ENCODE data around the gene TBC1D14. TPM values are rescaled to one million over a fixed set of nuclear protein-coding genes. Genes with fewer than 3 reads are reported as not detected.
A peak's percentile ranks its signal among the peaks of the same experiment; 100 is the strongest.
"Not testable (repeated sequence)": the region's sequence is repeated elsewhere in the genome, so short reads cannot be mapped to it uniquely, and the experiment has no call there.

Gene TBC1D14
- total RNA-seq, 1 donor from 2014 or later, result 68.2 TPM

DNA sequence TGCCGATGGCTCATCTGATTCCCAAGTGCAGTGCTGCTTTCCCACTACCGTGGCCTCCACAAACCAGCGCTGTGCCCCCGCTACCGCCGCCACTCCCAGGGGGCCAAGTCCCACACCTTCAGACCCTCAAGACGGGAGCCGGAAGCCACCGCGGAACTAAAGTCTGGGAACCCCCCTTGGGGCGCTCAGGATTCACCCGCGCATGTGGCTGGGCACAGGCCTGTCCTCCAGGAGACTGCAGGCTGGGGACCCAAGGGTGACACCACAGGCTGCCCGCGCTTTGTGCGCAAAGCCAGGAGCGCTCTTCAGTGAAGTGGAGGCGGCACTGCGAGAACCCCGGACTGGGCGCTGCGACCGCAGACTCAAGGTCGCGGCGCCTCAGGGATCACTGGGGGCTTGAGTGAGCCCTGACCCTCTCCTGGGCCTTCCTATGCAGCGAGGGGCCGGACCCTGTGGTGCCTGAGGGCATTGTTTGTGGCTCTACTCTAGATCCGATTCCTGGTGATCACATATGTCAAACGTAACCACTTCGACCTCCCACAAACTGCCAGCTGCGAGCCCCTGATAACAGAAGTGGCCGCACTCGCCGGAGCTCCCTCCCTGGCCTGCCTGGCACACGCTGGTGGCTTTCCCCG lies 20.4 kb upstream of the TBC1D14 start:
- intact Hi-C loops (cut with DNase I), result no loop called here
- ATAC-seq, result no peak

DNA sequence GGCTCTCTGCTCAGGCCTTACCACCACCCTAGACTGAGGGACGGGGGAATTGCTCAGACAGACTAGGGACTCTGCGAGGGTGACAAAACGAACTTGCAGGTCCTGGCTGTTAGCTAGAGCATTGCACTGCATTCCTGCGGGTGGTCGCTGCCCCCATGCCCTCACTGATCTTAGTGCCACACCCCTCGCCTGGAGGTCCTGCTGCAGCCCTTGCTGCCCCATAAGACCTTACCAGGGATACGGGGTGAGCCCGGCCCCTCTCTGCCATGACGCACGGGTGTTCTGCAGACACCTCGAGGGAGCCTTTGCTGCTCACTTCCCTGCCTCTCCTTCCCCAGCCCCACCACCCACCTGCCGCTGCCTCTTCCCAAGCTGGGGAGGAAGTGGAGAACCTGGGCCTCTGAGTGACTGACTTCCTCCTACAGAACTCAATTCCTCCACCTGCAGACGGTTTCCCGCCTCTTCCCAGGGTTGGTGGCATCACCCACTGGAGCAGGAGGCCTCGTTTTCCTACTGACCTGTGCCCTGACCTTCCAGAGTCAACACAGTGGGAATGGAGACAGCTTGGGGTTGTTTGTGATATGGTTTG lies 19.8 kb upstream of the TBC1D14 start:
- intact Hi-C loops (cut with DNase I), result no loop called here
- no peak for ATAC-seq
- no peak for DNase-seq (ENCODE audit: low spot score)

More for the DNA sequence above, 20.4 kb upstream of the TBC1D14 start:
- DNase-seq (ENCODE audit: low spot score), result no peak

DNA sequence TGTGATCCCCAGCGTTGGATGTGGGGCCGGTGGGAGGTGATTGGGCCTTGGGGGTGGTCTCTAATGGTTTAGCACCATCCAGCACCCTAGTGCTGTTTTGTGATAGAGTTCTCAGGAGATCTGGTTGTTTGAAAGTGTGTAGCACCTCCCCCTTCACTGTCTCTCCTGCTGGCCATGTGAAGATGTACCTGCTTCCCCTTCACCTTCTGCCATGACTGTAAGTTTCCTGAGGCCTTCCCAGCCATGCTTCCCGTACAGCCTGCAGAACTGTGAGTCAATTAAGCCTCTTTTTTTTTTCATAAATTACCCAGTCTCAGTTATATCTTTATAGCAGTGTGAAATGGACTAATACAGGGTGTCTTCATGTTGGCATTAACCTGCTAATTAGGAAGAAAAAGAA lies 19.3 kb upstream of the TBC1D14 start:
- DNase-seq (ENCODE audit: low spot score) (no peak), ATAC-seq (no peak)
- intact Hi-C loops (cut with DNase I), result no loop called here

DNA sequence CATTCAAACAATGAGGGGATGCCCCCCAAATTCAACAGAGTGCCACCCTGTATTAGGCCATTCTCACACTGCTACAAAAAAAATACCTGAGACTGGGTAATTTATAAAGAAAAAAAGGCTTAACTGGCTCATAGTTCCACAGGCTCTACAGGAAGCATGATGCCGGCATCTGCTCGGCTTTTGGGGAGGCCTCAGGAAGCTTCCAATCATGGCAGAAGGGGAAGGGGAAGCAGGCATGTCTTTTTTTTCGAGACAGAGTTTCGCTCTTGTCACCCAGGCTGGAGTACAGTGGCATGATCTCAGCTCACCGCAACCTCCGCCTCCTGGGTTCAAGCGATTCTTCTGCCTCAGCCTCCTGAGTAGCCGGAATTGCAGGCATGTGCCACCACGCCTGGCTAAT lies 18.7 kb upstream of the TBC1D14 start:
- DNase-seq (ENCODE audit: low spot score); intact Hi-C loops (cut with DNase I); ATAC-seq: not testable (repeated sequence)

DNA sequence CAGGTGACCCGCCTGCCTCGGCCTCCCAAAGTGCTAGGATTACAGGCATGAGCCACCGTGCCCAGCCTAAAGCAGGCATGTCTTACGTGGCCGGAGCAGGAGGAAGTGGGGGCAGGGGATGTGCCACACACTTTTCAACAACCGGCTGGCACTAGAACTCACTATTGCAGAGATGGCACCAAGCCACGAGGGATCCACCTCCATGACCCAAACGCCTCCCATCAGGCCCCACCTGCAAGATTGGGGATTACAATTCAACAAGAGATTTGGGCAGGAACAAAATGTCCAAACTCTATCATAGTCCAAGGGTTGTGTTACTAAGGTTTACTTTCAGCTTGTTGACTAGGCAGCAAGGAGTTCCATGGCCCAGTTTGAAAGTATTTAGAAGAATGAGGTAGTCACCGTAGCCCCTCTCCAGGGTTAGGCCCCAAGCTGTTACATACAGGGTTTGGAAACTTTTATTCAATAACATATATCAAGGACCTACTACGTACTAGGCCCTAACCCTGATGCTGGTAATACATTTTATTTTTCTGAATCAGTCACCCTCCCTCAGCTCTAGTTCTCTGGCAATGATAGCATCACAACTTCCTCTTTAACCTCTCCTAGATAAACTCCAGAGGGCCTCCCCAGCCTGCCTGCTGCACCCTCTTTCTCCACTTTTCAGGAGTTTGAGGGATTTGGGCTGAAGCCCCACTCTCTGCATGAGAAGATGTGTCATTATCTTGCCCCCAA lies 18.0 kb upstream of the TBC1D14 start:
- intact Hi-C loops (cut with DNase I), result no loop called here
- ATAC-seq (peak; percentile 21), DNase-seq (ENCODE audit: low spot score) (no peak)

DNA sequence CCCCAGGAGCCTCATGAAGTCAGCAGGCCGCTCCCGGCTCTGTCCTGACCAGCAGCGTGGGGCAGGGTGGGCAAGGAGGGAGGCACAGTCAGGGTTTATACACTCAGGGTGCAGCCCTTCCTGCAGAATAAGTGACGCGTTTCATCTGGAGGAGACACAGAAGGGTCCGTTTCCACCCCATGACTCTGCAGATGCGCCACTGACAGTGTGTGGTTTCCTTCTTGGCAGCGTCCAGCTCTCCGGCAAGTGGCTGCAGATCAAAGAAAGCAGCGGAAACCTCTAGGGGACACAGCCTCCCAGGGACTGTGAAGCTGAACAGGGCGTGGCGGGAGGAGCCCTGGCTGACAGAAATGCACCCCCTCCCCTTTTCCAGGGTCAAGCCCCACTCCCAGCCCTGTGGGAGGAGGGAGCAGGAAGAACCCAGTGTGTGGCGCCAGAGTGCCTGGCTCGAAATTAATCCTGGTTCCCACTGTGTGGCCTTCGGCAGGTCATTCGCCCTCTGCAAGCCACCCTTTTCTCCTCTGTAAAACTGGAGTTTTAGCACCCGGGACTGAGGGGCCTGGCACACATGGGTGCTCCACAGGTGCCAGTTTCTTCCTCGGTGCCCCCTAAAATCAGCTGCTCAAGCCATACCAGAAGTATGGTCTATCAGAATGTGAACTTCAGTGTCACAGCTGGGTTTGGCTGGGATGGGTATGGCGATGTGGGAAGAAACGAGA lies 17.3 kb upstream of the TBC1D14 start:
- DNase-seq (ENCODE audit: low spot score) (no peak), ATAC-seq (peak; percentile 82)
- intact Hi-C loops (cut with DNase I), result no loop called here

DNA sequence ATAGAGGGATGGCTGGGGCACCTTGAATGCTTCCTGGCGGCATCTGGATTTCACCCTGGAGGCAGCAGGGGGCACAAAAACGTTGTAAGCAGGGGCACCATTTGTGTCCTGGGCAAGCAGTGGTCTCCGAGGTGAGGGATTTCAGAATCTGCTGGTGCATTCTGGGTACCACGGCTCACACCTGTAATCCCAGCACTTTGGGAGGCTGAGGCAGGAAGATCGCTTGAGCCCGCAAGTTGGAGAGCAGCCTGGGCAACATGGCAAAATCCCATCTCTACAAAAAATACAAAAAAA lies 16.8 kb upstream of the TBC1D14 start:
- intact Hi-C loops (cut with DNase I), result no loop called here

DNA sequence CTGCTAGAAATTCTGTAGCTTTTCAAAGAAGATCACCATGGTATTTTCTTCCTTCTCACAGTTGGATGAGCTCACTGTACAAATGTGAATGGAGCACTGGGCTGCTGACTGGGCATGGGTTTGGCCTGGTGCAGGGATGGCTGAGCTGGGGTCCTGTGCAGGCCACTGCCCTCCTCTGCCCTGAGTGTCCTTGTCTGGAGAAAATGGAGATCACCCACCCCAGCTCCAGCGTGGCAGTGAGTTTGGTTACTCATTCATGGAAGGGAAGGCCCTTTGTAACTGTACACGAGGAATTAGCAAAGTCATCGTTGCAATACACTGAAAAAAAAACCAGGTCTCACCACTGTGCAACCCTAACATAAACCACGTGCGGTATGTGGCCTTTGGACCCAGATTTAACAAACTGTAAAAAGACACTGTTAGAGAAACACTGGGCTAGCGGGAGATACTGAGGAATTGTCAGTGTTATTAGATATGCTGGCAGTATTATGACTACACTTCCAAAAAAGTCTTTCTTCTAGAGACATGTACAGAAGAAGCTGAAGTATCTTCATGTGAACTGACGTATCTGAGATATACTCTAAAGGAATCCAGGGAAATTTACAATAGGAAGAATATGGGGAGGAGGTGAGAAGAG lies 16.1 kb upstream of the TBC1D14 start:
- no peak for DNase-seq (ENCODE audit: low spot score)
- no peak for ATAC-seq
- intact Hi-C loops (cut with DNase I), result no loop called here

More for the DNA sequence above, 16.8 kb upstream of the TBC1D14 start:
- no peak for ATAC-seq
- DNase-seq (ENCODE audit: low spot score), result no peak

DNA sequence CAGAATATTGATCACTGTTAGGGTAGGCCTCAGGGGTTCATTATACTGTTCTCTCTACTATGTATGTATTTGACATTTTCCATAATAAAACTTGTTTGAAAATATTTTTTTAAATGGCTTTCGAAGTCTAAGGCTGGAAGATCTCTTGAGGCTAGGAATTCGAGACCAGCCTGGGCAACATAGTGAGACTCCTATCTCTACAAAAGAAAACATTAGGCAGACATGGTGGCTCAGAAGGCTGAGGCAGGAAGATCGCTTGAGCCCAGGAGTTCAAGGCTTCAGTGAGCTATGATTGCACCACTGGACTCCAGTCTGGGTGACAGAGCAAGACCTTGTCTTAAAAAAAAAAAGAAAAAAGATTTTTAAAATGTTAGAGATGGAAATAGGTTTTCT lies 15.5 kb upstream of the TBC1D14 start:
- DNase-seq (ENCODE audit: low spot score) (no peak), ATAC-seq (no peak)
- intact Hi-C loops (cut with DNase I), result no loop called here

DNA sequence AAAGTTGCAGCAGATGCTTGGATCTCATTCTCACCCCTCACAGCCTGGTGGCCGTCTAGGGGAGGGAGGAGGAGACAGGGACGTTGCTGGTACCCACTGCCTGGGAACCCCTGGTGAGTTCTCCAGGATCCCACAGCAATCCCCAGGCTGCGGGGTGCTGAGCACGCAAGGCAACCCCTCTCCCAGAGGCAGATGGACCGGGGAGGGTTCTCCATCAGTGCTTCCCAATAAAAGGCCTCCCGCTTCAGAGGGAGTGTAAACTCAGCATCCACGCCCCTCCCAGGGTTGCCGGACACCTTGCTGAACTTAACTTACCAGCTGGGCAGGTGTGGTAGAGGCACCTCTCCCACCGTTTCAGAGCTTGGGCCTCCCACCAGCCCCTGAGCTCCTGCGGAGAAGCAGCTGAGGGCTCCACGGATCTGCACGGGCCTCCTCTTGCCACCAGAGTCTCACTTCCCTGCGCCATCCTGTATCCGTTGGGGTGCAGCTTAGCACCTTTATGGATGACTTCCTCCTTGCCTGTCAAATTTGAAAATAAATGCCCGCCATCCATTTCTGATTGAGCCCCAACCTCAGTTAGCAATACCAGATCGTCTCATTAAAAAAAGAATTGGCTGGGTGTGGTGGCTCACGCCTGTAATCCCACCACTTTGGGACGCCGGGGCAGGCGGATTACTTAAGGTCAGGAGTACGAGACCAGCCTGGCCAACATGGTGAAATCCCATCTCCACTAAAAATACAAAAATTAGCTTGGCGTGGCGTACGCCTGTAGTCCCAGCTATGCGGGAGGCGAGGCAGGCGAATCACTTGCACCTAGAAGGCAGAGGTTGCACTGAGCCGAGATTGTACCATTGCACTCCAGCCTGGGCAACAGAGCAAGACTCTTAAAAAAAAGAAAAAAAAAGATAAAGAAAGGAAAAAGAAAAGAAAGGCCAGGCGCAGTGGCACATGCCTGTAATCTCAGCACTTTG lies 14.8 kb upstream of the TBC1D14 start:
- DNase-seq (ENCODE audit: low spot score), result no peak
- intact Hi-C loops (cut with DNase I), result no loop called here
- no peak for ATAC-seq

DNA sequence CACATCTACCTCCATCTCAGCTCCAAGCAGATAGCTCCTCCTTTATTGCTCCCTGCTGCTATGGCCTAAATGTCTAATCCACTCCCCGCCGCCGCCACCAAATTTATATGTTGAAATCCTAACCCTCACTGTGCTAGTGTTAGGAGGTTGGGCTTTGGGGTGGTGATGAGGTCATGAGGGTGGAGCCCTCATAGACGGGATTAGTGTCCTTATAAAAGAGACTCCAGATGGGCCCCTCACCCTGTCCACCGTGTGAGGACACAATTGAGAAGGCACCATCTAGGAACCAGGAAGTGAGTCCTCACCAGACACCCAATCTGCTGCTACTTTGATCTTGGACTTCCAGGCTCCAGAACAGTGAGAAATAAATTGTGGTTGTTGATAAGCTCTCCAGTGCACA lies 13.6 kb upstream of the TBC1D14 start:
- ATAC-seq, result no peak
- intact Hi-C loops (cut with DNase I), result no loop called here
- no peak for DNase-seq (ENCODE audit: low spot score)

DNA sequence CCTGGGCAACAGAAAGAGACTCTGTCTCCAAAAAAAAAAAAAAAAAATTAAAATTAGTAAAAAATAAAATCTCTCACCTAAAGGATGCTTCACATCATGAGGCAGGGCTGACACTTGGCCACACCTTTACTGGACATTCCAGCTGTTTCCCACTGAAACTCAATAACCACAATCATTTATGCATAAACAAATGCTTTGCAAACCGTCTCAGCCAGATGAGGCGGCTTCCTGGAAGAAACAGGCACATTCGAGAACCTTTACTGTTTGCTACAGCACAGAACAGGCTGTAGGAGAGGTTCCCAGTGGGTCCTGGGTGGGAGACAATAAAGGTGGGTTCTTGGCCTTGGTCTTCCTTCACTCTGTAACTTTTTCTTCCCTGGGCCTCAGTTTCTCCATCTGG lies 10.9 kb upstream of the TBC1D14 start:
- ATAC-seq (no peak), DNase-seq (ENCODE audit: low spot score) (no peak)

DNA sequence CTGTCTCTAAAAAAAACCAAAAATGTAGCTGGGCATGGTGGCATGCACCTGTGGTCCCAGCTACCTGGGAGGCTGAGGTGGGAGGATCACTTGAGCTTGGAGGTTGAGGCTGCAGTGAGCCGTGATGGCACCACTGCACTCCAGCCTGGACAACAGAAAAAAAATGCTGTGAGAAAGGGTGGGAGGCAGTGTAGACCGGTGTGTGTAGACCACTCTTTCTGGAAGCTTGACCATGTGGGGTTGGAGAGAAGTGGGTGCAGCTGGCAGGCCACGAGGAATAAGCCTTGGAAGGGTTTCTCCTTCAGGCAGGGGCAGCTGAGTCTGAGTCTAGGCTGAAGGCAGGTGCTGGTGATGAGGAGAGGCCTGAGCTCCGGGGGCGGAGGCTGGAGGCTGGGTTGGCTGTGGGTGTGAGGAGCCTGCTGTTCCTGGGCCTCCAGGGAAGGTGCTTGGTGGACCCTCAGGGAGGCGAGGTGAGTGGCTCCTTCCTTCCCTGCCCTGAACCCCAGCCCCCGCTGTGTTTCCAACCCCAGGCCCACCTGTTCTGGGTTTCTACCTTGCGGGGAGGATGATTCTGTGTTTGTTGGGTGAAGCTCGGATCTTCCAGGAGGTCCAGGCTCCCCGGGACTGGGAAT lies 9.3 kb upstream of the TBC1D14 start:
- ATAC-seq (no peak), DNase-seq (ENCODE audit: low spot score) (no peak)
- intact Hi-C loops (cut with DNase I), result loop anchor here (10.0 kb wide), 1 partner anchor 175 kb away; no protein-coding TSS in a partner anchor

More for the DNA sequence above, 10.9 kb upstream of the TBC1D14 start:
- intact Hi-C loops (cut with DNase I), result no loop called here

DNA sequence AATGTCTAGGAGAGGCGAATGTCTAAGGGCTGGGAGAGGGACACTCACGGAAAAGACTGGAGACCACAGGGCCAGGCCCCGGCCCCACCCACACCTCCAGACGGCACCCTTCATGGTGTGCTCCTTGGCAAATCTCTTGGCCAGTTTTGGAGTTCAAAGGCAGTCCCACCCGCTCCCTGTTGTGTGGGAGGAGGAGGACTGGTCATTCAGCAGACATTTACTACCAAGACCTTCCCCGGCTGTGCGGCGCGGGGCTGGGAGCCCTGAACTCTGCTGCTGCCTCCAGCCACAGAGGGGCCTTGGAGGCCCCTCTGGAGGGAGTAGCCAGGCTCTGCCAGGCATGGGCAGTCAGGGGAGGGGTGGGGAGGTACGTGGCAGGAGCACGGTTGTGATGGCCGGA lies 8.7 kb upstream of the TBC1D14 start:
- intact Hi-C loops (cut with DNase I), result loop anchor here (10.0 kb wide), 1 partner anchor 174 kb away; no protein-coding TSS in a partner anchor
- ATAC-seq (no peak), DNase-seq (ENCODE audit: low spot score) (no peak)

DNA sequence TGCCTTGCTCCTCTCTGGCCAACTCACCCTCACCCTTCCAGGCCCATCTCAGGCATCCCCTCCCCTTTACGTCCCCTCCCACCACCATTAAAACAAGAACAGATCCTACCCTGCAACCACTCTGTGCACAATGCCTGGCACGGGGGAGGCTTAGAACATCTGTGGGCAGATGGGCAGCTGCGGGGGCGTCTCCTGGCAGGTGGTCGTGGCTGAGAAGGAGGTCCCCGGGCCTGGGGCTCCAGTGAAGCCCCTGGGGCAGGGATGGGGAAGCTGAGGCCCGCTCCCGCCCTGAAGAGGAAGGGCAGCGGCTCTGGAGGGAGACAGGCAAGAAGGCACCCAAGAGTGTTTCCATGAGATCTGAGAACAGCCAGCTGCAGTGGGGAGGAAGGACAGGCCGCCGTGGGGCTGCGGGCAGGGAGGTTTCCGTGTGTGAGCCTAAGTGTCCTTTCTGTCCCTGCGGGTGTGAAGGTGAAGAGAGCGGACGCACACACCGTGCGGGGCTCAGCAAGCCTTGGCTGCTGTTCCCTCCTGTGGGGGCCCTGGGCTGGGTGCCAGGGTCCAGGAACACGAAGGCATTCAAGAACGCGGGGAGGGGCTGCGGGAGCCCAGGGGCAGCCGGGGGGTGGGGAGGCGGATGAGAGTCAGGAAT lies 7.8 kb upstream of the TBC1D14 start:
- no peak for ATAC-seq
- intact Hi-C loops (cut with DNase I), result loop anchor here (10.0 kb wide), 1 partner anchor 173 kb away; no protein-coding TSS in a partner anchor
- no peak for DNase-seq (ENCODE audit: low spot score)

DNA sequence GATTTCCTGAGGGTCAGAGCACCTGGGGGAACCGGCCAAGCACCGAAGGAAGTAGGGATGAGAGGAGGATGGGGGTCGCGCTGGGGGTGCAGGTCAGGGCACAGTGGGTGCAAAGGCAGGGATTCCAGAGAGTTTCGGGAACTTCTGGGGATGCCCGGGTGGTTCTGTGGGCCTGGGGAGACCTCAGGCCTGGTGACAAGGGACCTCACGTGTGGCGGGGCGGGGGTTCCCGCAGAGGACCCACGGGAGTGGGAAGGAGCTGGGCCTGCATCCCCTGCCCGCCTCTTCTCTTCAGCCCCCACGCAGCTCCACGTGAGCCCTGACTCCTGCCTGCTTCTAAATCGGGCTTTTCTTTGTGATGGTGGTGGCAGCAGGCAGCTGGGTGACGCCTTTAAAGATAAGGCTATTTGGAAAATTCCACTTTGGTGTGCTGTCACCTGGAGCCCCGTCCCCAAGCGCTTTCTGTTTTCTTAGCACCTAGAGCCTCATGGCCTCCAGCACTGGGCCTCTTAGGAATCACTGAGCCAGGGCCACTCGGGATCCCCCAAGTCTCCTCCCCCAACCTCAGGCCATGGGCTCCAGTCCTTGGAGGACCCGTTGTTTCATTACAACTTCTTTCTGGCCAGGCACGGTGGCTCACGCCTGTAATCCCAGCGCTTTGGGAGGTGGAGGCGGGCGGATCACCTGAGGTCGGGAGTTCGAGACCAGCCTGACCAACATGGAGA lies 7.1 kb upstream of the TBC1D14 start:
- DNase-seq (ENCODE audit: low spot score) (no peak), ATAC-seq (peak; percentile 16)
- intact Hi-C loops (cut with DNase I), result loop anchor here (10.0 kb wide), 1 partner anchor 172 kb away; no protein-coding TSS in a partner anchor
